Aorta (tissue), 5 donors: ENCODE measurements around the gene PXMP4. TPM values are rescaled to one million over a fixed set of nuclear protein-coding genes. Genes with fewer than 3 reads are reported as not detected.

Experiments used
- ATAC-seq: fragments of 200-7000 bp; cut with Tn5 transposase; one replicate; pipeline ENCODE4 v1.9.1; 2022; ENCODE audit warnings: moderate library complexity; ENCODE audit not compliant: low FRiP score
- DNase-seq, 2 donors: peaks; one replicate each; pipeline ENCODE4 v3.0.0-alpha.2; 2020
- H3K27ac ChIP-seq, 2 donors: one replicate each; pipeline ENCODE4 v1.5.1; 2013; ENCODE audit warnings: low read length in 2 of 2, mild to moderate bottlenecking in 2 of 2, moderate library complexity in 2 of 2, control low read depth in 1 of 2, inconsistent platforms in 1 of 2, low read depth in 1 of 2
- H3K27me3 ChIP-seq, 2 donors: one replicate each; pipeline ENCODE4 v1.6.1; 2013; ENCODE audit warnings: control low read depth in 1 of 2, low read length in 1 of 2, mild to moderate bottlenecking in 1 of 2, moderate library complexity in 1 of 2; ENCODE audit not compliant: insufficient read depth in 2 of 2, control insufficient read depth in 1 of 2
- H3K36me3 ChIP-seq, 2 donors: one replicate each; pipeline ENCODE4 v1.6.1; 2013; ENCODE audit warnings: control low read depth in 1 of 2, low read length in 1 of 2, mild to moderate bottlenecking in 1 of 2; ENCODE audit not compliant: insufficient read depth in 2 of 2, control insufficient read depth in 1 of 2
- H3K4me1 ChIP-seq, 2 donors: one replicate each; pipeline ENCODE4 v1.6.1; 2013; ENCODE audit warnings: low read length in 2 of 2, control low read depth in 1 of 2, mild to moderate bottlenecking in 1 of 2, moderate library complexity in 1 of 2; ENCODE audit not compliant: insufficient read depth in 2 of 2, control insufficient read depth in 1 of 2
- H3K4me3 ChIP-seq, 2 donors: one replicate each; pipeline ENCODE4 v1.5.1; 2013; ENCODE audit warnings: low read length in 2 of 2, control low read depth in 1 of 2, mild to moderate bottlenecking in 1 of 2
- H3K9me3 ChIP-seq: one replicate; pipeline ENCODE4 v1.6.1; 2013; ENCODE audit warnings: mild to moderate bottlenecking, low read length; ENCODE audit not compliant: control insufficient read depth
- WGBS, 2 donors: extraction: QIAGEN DNeasy Blood & Tissue Kit; methylation state at CpG; one replicate each; pipeline ENCODE4 v1.1.7; 2013; 5-methylcytosine and 5-hydroxymethylcytosine counted together
- intact Hi-C, 2 donors: fragments of 100-400 bp; cut with DNase I; formaldehyde crosslinking; loops; one replicate each; pipeline versions ENCODE4 v1.14.2 to v1.15.0; 2022
- polyA plus RNA-seq, 2 donors: library from polyadenylated mRNA; stranded (reverse); fragments of 200-250 nt; gene quantifications; one replicate each; pipeline ENCODE4 v1.2.3, GENCODE V29; 2013
- total RNA-seq, 2 donors: library from RNA; stranded (reverse); fragmentation: NEBNext Ultra II Directional; extraction: Animal tissue kit (Norgen Biotek cat#: 25700); gene quantifications; one replicate each; pipeline ENCODE4 v1.2.1, GENCODE V29; 2021
- donor health status: healthy with polysubstance abuse.
- donor health status: Bipolar disorder and iron deficiency.
- donor health status: DM: no; HTN: no; CAD: no.
- donor health status: DM: no; HTN: no; CAD: no.
- donor health status: DM: yes; HTN: yes; CAD: no.

The PXMP4 gene
- total and polyA plus RNA-seq, 4 donors, result 1.5 to 7.5 (median 4.7) TPM

DNA sequence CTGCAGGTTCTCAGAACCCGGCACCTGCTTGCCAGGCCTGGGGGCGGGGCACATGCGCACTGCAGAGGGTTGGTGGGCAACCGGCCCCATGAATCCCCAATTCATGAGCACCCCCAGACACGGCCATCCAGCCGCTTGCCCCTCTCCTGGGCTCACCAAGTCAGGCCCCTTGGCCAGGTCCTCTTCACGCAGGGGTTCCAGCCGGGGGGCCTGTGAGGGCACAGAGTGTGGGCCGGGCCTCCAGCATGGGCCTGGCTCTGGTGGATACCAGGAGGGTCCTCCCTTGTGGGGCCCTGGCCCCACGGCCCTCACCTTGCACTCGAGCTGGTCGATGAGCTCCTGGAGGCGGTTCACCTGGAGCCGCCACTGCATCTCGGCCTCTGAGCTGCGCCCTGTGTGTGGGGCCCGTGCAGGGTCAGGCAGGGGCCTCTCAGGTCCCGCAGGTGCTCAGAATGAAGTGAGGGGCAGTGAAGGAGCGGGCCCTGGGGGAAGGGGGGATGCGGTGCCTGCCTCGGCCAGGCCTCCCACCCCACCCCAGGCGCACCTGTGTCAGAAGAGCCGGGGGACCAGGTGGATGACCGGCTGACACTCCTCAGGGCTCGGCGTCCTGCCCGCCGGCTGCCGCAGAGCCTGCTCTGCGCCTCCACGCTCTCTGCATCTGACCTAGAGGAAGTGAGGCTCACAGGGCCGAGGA lies 60.6 kb downstream of the PXMP4 start:
- Histone ChIP-seq H3K36me3 (no peaks in the 10 kb centered on the region), H3K27ac (no peak overlapping the region), H3K4me3 (no peak overlapping the region), H3K27me3 (no peaks in the 10 kb centered on the region), H3K4me1 (no peaks in the 10 kb centered on the region), H3K9me3 (no peaks in the 10 kb centered on the region)
- ATAC-seq (no peak), DNase-seq (peak; percentile 45 to 62)
- intact Hi-C loops, result no loop called here
- WGBS, 2 donors, result 95 to 96% methylated on average over 32 of the region's 32 CpGs

DNA sequence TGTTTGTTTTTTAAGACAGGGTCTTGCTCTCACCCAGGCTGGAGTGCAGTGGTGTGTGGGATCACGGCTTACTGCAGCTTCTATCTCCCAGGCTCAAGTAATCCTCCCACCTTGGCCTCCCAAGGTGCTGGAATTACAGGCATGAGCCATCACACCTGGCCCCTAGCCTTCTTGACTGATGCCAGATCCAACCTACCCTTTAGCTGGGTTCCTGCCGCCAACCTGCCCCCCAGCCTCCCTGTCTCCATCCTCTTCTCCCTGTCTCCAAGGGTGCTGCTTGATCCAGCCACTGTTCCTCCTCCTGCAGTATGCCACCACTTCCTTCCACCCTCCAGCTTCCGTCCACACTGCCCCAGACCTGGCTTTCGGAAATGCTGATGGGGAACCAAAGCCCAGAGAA lies 61.2 kb downstream of the PXMP4 start:
- Histone ChIP-seq H3K9me3 (no peaks in the 10 kb centered on the region), H3K27ac (no peak overlapping the region), H3K4me3 (no peak overlapping the region), H3K4me1 (no peaks in the 10 kb centered on the region), H3K36me3 (no peaks in the 10 kb centered on the region), H3K27me3 (no peaks in the 10 kb centered on the region)
- WGBS, 2 donors, result 94 to 97% methylated on average over 4 of the region's 4 CpGs
- DNase-seq (no peak), ATAC-seq (no peak)
- intact Hi-C loops, result no loop called here

DNA sequence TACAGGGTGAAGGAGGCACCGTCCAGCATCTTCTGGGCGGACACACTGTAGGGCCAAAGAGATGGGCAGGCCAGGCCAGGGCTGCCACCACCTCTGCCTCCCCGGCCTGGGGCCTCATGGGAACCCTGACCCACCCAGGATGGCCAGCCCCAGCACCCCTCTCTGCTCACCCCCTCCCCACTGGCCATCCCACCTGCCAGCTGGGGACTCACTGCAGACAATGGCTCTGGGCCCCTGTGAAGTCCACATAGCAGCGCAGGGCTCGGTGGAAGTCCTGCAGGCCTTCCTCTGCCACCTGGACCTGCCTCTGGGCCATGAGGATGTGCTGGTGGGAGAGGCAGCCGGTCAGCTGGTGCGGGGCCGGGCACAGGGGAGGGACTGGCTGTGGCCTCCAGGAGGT lies 61.6 kb downstream of the PXMP4 start:
- no peaks in the 10 kb centered on the region for H3K4me1 ChIP-seq
- H3K4me3 ChIP-seq, result no peak overlapping the region
- no peak overlapping the region for H3K27ac ChIP-seq
- WGBS, 2 donors, result 94 to 95% methylated on average over 8 of the region's 8 CpGs
- no peaks in the 10 kb centered on the region for H3K27me3 ChIP-seq
- intact Hi-C loops, result no loop called here
- no peak for ATAC-seq
- no peaks in the 10 kb centered on the region for H3K36me3 ChIP-seq
- H3K9me3 ChIP-seq, result no peaks in the 10 kb centered on the region
- peak; percentile 31 to 66 for DNase-seq

DNA sequence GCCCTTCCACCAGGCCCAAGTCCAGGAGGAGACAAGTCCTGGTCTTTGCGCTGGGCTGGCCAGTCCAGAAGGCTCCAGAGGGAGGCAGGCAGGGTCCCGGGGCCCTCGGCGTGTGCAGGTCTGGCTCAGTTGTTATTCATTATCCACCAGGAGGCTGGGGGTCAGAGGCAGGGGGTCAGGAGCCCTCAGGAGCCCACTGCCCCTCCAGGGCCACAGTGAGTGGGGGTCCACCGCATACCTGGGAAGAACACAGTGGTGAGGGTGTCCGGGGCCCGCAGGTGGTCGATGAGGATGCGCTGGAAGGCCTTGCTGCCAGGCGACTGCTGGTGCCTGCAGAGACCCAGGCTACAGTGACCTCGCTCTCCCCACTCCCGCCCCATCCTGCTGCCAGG lies 62.4 kb downstream of the PXMP4 start:
- H3K27ac ChIP-seq, result no peak overlapping the region
- WGBS, 2 donors, result 90 to 93% methylated on average over 12 of the region's 12 CpGs
- DNase-seq (peak; percentile 27 to 66), ATAC-seq (no peak)
- H3K9me3 ChIP-seq, result no peaks in the 10 kb centered on the region
- H3K4me1 ChIP-seq, result no peaks in the 10 kb centered on the region
- no peaks in the 10 kb centered on the region for H3K36me3 ChIP-seq
- no peaks in the 10 kb centered on the region for H3K27me3 ChIP-seq
- H3K4me3 ChIP-seq, result no peak overlapping the region
- intact Hi-C loops, result no loop called here

DNA sequence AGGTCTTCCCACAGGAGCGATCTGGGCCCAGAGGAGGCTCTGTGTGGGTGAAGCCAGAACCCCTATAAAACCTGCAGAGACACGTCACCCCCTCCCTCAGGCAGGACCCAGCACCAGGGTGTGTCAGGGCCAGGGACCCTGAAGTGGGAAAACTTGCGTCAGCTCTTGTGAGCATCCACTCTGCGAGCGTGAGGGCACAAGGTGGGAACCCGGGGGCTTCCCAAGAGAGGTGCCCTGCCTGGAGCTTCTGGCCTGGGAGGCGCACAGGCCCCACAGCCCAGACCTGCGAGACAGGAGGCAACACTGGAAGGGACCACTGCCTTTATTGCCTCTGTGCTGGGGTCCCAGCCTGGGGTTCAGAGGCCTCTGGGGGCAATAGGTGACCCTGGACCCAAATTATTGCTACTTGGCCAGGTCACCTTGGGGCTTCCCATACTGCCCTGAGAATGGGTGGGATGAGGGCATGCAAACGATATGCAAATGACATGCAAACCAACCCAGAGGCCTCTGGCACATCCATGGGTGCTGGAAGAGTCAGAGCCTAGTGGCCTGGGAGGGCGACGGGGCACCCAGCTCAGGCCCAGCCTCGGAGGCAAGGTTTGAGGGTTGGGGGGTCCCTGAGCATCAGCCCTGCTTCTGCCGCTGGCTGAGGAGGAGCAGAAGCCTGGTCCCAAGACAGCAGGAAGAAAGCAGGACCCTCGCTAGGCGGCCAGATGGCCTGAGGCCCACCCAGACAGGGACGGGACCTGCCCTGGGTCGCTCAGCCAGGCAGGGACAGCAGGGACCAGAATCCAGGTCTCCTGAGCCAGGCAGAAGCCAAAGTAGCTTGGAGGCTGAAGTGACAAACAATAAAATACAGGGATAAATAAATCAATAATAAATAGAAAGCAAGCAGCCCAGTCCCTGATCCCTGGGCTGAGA lies 63.1 kb downstream of the PXMP4 start:
- peak; percentile 42 to 64 for DNase-seq
- Histone ChIP-seq H3K36me3 (no peaks in the 10 kb centered on the region), H3K27ac (no peak overlapping the region), H3K4me3 (no peak overlapping the region), H3K4me1 (no peaks in the 10 kb centered on the region), H3K27me3 (no peaks in the 10 kb centered on the region), H3K9me3 (no peaks in the 10 kb centered on the region)
- intact Hi-C loops, result no loop called here
- WGBS, 2 donors, result 94 to 95% methylated on average over 17 of the region's 17 CpGs
- no peak for ATAC-seq

DNA sequence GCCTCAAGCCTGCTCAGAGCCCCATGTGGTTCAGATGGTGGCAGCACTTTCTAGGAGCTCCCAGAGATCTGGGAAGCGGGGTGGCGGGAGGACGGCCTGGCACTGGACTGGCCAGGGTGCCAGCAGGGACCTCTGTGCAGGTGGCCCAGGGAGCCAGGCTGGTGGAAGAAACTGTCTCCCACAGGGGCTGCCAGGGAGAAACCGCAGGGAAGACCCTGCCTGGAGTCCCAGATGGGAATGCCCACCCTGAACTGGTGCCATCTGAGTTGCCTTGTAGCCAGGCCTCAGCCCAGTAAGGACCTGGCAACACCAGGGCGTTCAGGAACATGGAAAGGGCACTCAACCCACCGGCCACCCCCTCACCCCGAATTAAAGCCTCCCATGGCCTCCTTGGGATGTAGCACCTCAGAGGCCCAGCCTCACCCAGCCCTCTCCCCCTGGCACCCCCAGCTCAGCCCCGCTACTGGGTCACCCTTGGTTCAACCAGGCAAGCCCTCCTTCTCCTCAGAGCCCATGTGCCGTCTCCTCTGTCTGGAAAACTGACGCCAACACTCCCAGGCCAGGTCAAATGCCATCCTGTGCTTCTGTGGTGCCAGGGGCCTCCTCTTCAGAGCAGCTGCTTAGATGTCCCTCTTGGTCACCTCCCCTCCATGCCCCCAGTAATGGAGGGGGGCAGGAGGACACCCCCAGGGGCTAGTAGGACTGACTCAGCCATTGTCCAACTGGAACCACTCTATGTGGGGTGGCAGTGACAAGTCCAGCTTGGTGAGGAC lies 63.9 kb downstream of the PXMP4 start:
- H3K4me3 ChIP-seq, result no peak overlapping the region
- ATAC-seq (no peak), DNase-seq (peak in 1 of 2 donors; percentile 57)
- H3K36me3 ChIP-seq, result no peaks in the 10 kb centered on the region
- 87 to 93% methylated on average over 10 of the region's 10 CpGs for WGBS, 2 donors
- H3K9me3 ChIP-seq, result no peaks in the 10 kb centered on the region
- no peaks in the 10 kb centered on the region for H3K27me3 ChIP-seq
- no peaks in the 10 kb centered on the region for H3K4me1 ChIP-seq
- intact Hi-C loops, result no loop called here
- H3K27ac ChIP-seq, result no peak overlapping the region

DNA sequence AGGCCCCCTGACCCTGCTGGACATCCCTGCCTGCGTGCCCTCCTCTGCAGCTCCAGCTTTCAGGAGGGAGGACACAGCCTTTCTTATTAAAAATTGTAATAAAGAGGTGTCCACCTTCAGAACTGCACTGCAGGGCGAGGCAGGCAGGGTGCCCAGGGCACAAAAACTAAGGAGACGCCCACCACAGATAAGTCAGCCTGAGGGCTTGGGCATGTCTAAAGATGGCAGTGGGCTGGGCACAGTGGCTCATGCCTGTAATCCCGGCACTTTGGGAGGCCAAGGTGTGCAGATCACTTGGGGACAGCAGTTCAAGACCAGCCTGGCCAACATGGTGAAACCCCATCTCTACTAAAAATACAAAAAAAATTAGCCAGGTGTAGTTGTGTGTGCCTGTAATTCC lies 64.9 kb downstream of the PXMP4 start:
- H3K27ac ChIP-seq, result no peak overlapping the region
- DNase-seq (no peak), ATAC-seq (no peak)
- H3K9me3 ChIP-seq, result no peaks in the 10 kb centered on the region
- intact Hi-C loops, result no loop called here
- no peak overlapping the region for H3K4me3 ChIP-seq
- WGBS, 2 donors, result 50 to 56% methylated on average over 4 of the region's 4 CpGs
- no peaks in the 10 kb centered on the region for H3K4me1 ChIP-seq
- H3K27me3 ChIP-seq, result no peaks in the 10 kb centered on the region
- H3K36me3 ChIP-seq, result no peaks in the 10 kb centered on the region

DNA sequence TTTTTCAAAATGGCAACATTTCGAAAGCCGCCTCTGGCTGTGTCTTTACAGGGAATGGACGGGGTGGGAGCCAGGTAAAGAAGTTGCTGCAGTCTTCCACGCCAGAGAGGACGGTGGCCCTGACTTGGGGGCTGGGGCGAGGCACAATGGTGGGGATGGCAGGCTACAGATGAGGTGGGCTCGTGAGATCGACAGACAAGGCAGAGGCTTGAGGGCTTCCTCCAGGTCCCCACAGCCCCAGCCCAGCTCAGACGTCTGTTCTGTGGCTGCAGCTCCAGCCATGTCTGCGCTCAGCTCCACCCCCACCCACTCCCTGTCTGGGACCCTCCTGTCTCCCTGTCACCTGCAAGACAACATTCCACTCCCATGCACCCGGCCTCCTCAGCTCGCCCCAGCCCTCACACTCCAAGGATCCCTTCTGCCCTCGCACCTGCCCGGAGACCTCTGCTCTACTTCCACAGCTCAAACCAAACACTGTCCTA lies 65.4 kb downstream of the PXMP4 start:
- peak in 1 of 2 donors; percentile 73 for DNase-seq
- H3K36me3 ChIP-seq, result no peaks in the 10 kb centered on the region

More for the DNA sequence above, 65.4 kb downstream of the PXMP4 start:
- Histone ChIP-seq H3K9me3 (no peaks in the 10 kb centered on the region), H3K27me3 (no peaks in the 10 kb centered on the region), H3K27ac (no peak overlapping the region), H3K4me3 (no peak overlapping the region), H3K4me1 (no peaks in the 10 kb centered on the region)
- 71 to 72% methylated on average over 14 of the region's 14 CpGs for WGBS, 2 donors
- no peak for ATAC-seq
- intact Hi-C loops, result loop anchor here in 1 of 2 donors (5.0 kb wide), 1 partner anchor 197 kb away; no protein-coding TSS in a partner anchor
